Activated CD8-positive, alpha-beta memory T cell treated with anti-CD3 and anti-CD28 coated beads for 4 hours (primary cell): Measurements from ENCODE around the gene CFI.
"Not testable (repeated sequence)": the region's sequence is repeated elsewhere in the genome, so short reads cannot be mapped to it uniquely, and the experiment has no call there.

ENCODE experiments used
- DNase-seq, 2 donors: peaks; one replicate each; pipeline ENCODE4 v3.0.0-alpha.2; 2020; ENCODE audit warnings: low read depth in 2 of 2

CFI gene

DNA sequence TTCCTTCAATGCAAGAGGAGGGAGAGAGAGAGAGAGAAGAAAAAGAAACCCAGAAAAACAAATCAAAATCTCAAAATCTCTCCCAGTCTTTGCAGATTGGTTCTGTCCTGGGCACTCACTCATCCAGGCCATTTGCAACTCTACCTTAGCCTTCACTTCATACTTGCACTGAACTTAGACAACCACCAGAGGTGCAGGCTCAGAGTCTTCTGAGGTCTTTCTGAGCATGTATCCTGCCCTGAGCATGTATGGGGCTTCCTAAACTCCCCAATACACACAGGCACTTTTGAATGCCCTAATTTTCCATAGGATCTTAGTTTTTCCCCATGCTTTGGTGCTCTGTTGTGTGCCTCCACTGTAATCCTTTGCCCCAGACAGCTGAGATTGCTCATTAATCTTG is 2.9 kb downstream of the CFI start:
- no peak for DNase-seq

- DNase-seq, result no peak
Measured at GRCh38 chr4:109795059-109795458, 6.7 kb downstream of the CFI start.

DNA sequence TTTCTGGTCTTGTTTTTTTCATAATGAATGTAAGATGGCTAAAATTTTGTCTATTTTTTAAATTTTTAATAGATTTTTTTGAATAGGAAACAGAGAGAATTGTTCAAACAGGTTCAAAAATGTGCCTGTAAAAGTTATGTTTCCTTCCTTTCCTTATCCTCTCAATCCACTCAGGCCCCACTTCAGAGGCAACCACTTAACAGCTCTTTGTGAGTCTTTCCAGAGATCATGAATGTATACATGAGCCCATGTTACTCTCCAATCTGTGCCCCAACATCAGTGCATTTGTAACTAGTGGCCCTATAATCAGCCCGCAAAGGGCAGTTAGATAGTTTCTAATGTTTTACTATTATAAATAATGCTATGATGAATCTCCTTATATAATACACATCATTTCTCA is 14.0 kb downstream of the CFI start:
- no peak for DNase-seq

DNA sequence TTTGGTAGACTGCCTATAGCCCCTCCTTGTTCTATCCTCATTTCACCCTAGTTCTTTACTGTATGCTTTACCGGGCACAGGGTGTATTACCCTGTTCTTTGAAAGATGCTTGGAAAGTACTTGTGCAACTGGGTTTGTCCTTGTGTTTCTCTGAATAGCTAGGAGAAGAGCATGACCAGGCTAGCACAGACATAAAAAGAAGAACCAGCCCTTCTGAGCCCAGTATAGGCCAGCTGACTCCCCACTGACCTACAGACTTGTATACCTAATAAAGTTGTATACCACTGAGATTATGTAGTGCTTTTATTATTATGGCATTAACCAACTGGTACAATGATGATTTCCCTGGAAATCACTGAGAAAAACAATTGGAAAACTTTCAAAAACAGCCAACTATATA is 15.0 kb downstream of the CFI start:
- DNase-seq, result no peak

DNA sequence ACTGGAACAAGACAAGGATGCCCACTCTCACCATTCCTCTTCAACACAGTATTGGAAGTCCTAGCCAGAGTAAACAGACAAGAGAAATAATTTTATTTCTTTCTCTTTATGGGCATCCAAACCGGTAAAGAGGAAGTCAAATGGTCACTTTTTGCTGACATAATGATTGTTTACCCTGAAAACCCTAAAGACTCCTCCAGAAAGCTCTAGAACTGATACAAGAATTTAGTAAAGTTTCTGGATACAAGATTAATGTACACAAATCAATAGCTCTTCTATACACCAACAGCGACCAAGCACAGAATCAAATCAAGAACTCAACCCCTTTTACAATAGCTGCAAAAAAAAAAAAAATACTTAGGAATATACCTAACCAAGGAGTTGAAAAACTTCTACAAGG is 19.7 kb downstream of the CFI start:
- not testable (repeated sequence) for DNase-seq

DNA sequence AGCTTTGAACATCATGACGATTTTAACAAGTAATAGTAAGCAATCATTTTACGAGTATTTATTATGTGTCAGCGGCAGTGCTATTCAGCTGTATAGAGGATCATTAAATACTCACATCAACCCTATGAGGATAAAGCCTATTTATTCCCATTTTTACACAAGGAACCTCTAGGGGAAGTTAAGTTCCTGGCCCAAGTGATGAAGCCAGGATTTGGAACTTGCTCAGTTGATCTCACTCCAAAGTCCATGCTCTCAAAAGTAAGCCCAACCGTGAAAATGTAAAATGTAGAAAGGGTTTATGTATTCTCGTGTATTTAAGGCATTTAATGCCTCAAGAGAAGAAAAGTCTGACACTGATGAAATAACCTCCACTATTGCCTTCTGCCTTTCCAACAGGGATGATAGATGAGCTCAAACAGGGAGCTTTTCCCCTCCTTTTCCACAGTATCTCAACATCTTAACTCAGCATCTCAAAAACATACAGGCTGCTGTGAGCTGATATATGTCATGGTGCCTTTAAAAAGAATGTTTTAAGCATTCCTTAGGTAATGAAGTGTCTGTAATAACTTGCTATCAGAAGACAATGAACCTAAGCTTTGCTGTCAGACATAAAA is 36.9 kb downstream of the CFI start:
- no peak for DNase-seq

- DNase-seq, result no peak
Measured at GRCh38 chr4:109764376-109764775, 37.4 kb downstream of the CFI start.

GRCh38 chr4:109760682-109761081 is 41.1 kb downstream of the CFI start:
- DNase-seq, result no peak

DNA sequence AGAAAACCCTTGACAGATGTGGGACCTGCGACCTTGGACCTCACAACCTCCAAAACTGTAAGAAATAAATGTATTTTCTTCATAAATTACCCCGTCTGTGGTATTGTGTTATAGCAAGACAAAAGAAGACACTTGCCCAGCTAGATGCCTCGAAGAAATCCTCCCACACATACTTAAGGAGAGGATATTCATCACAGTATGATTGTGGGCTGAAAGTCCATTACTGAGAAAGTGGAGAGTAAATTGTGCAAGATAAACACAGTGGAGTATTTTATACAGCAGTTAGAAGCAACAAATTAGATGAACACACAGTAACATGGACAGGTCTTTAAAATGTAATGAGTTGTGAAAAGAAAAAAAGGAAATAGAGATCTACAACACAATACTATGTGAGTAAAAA is 46.1 kb downstream of the CFI start:
- no peak for DNase-seq

DNA sequence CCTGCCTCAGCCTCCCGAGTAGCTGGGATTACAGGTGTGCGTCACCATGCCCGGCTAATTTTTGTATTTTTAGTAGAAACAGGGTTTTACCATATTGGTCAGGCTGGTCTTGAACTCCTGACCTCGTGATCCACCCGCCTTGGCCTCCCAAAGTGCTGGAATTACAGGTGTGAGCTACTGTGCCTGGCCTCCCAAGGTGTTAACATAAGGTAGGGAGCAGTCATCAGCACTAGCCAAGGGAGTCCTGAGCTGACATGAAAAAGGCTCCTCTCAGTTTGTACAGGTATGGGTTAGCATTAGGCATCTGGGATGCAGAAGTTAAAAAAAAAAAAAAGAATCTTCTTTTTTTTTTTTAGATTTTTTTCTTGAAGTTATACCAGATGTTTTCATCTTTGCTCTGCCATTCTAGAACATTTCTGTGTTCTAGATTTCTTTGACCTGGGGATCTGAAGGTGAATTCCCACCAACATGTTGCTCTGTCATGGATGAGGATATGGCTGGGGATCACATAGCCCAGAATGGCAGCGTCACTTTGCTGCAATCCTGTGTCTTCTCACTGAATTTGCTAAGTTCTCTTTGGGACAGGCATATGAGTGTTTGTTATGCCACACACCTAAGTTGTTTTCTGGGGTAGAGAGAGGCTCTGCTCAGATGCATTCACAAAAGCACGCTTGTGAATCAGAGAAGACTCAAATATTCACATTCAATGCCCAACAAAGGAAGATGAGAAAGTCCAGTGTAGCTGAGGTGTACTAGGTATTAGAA is 47.5 kb downstream of the CFI start:
- no peak for DNase-seq

GRCh38 chr4:109752525-109752924 is 49.3 kb downstream of the CFI start:
- no peak for DNase-seq

DNA sequence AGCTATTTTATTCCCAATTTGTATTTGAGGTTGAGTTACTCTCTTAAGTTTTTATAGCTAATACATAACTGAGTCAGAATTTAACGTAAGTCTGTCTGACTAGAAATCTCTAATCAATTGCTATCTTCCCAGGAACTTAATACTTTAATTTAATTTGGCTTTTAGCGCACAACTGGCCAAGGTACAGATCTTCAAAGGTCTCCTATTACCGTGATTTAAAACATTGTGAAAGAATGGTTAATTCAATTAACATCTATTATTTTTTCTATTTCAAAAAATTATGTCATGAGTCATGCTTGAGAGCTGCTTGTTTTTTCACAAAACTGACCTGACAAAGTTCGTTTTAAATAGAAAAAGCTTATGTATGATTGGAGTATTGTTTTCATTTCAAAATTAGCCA is 49.9 kb downstream of the CFI start:
- DNase-seq, result no peak

GRCh38 chr4:109750652-109751244 is 51.1 kb downstream of the CFI start:
- no peak for DNase-seq

DNA sequence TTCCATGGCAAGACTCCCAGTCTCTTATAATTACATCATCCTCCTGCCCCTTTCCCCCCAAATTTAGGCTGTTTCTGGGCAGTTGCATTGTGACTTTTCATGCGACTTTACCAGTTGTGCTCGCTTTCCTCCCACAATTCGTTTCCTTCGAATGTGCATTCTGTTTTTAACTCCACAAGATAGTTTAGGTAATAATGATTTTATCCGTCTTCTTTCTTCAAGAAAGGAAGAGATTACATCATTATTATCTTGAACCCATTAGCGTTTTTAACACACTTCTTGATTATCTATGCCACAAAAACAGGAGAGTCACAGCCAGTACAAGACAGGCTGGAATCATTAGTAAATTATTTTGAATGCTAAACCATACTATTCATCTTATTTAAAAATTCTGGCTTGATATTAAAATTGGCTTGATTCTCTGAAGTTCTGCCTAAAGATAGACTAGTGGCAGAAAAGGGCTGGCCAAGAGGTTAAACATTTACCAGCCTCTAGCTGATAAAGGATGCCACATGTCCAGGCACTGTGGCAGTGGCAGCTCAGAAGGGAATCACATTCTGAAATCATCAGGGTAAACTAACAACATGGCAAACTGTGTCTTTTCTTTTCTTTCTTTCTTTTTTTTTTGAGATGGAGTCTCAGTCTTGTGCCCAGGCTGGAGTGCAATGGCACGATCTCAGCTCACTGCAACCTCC is 52.3 kb downstream of the CFI start:
- DNase-seq, result no peak

DNA sequence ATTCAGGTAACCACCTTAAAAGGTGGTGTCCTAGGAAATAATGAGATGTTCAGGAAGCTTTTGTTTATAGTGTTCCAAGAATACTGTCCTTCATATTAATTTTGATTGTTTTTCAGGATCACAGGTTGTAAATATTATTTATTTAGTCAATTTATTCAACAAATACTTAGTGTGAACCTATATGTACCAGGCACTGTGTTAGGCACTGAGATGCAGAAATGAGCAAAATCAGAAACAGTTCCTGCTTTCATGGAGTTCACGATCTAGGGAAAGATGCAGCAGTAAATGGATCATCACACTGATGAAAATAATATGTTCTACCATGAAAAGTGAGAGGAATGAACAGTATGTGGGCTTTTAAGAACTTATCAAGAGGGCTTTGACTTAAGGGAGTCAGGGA is 53.7 kb downstream of the CFI start:
- DNase-seq, result no peak

- no peak for DNase-seq
Measured at GRCh38 chr4:109746728-109747127, 55.1 kb downstream of the CFI start.

GRCh38 chr4:109745830-109746229 is 56.0 kb downstream of the CFI start:
- DNase-seq, result no peak

DNA sequence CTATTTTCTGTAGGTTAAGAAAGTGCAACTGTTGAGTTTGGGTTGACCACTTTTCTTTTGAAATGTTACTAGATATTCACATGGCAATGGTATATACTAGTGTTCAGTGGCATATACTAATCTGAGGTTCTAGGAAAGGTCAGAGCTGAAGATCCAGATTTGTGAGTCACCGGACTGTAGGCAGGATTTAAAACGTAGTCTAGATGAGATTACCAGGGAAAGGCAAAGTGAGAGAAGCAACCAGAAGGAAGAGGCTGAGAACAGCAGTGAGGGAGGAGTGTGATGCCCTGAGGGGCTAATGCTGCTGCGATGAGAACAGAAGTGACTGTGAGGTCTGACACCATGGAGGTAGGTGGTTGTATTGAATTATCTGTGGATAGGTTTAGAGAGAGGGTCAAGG is 62.3 kb downstream of the CFI start:
- DNase-seq, result no peak

GRCh38 chr4:109738104-109738872 is 63.5 kb downstream of the CFI start:
- DNase-seq, result no peak

- DNase-seq, result no peak
Measured at GRCh38 chr4:109735566-109736365, 66.0 kb downstream of the CFI start.

- DNase-seq, result no peak
Measured at GRCh38 chr4:109733728-109734127, 68.1 kb downstream of the CFI start.
